ENCODE measurements around the gene GPD1L.

Gene GPD1L

DNA sequence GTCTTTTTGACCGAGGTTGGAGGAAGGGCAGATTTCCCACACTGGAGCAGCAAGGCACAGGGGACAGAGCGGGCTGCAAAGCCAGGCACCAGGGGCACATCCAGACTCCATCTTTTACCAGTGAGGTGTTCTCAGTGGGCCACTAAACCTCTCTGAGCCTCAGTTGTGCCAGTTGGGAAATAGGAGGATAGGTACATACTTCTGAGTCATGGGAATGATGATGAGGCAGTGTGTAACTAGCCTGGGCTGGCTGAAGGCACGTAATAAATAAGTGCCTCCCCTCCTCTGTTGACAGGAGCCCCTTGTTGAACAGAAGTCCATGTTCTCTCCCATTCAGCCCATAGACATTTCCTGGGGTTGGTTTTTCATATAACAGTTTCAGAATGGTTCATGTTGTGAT, 48.7 kb downstream of the GPD1L start:
- no peak overlapping the region for H3K27ac ChIP-seq
- no peak for TF ChIP-seq ZFX (IDR thresholded peaks at IDR 0.05)
- TF ChIP-seq, protein P1, sequence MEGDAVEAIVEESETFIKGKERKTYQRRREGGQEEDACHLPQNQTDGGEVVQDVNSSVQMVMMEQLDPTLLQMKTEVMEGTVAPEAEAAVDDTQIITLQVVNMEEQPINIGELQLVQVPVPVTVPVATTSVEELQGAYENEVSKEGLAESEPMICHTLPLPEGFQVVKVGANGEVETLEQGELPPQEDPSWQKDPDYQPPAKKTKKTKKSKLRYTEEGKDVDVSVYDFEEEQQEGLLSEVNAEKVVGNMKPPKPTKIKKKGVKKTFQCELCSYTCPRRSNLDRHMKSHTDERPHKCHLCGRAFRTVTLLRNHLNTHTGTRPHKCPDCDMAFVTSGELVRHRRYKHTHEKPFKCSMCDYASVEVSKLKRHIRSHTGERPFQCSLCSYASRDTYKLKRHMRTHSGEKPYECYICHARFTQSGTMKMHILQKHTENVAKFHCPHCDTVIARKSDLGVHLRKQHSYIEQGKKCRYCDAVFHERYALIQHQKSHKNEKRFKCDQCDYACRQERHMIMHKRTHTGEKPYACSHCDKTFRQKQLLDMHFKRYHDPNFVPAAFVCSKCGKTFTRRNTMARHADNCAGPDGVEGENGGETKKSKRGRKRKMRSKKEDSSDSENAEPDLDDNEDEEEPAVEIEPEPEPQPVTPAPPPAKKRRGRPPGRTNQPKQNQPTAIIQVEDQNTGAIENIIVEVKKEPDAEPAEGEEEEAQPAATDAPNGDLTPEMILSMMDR (conservative IDR thresholded peaks at IDR 0.05) = no peak

DNA sequence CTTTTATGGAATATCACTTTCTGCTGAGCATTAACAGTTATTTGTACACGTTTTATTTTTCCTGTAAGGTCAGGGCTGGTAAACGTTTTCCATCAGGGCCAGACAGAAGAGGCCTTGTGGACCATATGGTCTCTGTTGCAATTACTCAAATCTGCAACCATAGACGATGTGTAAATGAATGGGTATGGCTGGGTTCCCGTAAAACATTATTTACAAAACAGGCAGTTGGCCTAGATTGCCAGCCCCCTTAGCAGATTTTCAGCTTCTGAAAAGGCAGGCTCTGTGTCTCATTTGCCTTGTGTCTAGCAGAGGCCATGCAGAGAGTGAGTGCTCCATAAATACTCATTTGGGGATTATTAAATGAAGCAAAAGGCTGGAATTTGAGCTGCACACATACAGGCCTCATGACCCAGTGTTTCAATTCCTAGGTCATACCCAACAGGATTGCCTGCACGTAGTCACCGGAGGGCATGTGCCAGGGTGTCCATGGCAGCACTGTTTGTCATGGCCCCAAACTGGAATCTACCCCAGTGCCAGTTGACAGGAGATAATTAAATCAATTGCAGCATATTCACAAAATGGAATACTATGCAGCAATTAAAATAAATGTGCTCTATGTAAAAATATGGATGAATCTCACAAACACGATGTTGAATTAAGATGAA, 51.3 kb downstream of the GPD1L start:
- TF ChIP-seq, protein P1 (conservative IDR thresholded peaks at IDR 0.05) = no peak
- no peak for TF ChIP-seq ZFX (IDR thresholded peaks at IDR 0.05)
- H3K27ac ChIP-seq = no peak overlapping the region

DNA sequence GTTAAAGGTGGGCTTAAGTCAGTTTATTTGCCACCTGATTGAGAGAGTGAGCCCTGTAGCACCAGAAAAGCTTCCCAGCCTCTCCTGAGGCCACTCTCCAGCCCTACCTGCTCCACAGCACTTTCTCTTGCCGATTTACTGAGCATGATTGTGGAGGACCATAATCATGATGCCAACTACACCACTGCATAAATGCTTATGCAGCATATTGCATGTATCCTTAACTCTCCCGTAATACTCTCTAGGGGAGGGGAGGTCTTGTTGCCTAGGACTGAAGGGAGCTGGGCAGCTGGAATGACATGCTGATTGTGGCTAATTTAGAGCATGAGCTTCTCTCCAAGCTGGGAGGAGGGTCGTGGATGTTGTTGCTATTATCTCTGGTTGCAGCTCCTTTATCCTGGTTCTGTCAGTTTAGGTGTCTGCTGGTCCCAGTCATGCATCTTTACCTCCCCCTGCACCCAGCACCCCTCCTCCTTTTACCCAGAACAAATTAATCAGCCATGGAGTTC, 54.3 kb downstream of the GPD1L start:
- no peak overlapping the region for H3K27ac ChIP-seq
- no peak for TF ChIP-seq ZFX (IDR thresholded peaks at IDR 0.05)
- TF ChIP-seq, protein P1 (conservative IDR thresholded peaks at IDR 0.05) = no peak

DNA sequence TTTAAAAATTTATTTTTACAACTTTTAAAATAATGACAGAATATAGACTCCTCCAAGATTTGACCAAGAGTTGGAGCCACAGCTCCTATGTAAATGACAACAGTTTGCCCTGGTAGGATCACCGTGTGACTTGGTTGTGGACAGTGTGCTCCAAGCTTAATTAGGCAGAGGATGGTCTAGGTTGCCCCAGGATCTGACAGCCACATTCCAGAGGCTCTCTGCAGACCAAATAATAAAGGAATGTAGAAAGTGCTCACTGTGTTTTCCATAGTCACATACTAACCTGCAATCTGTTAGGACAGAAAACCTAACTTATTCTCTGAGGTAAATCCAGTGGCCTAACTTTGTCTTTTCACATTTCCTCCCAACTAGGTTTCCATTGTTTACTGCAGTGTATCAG, 59.0 kb downstream of the GPD1L start:
- TF ChIP-seq ZFX (IDR thresholded peaks at IDR 0.05) = no peak
- H3K27ac ChIP-seq = no peak overlapping the region

DNA sequence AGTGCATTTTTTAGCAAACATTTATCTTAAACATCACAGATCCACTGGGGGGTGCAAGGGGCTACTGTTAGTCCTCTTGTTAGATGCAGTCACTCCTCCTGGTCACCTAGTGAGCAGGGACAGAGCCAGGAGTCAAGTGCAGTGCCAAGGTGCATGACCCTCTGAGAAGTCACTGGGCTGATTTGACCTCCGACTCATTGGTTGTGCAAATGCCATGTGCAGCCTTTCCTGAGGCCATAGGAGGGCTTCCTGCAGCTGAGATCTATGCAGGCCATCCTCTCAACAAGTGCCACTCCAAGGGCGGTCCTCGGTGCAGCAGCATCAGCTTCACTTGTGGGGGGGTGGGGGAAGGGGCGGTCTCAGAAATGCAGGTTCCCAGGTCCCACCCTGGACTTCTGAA, 60.2 kb downstream of the GPD1L start:
- H3K27ac ChIP-seq = no peak overlapping the region
- TF ChIP-seq ZFX (IDR thresholded peaks at IDR 0.05) = no peak
- TF ChIP-seq, protein P1 (conservative IDR thresholded peaks at IDR 0.05) = no peak

DNA sequence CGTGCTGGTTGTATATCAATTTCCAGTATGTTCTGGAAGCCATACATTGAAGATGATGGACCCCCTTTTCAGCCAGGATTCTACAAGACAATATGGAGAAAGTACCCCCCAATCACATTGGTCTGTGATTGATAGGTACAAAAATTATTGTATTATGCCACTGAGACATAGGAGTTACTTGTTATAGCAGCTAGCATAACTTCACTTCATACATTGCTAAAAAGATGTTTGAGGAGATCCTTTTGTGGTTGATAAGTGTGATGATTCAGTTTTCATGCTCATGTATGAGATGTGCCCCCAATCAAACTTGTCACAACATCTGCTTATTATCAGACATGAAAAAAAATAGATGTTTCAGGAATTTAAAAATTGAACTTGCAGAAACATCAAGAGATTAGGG, 66.0 kb downstream of the GPD1L start:
- TF ChIP-seq, protein P1 (conservative IDR thresholded peaks at IDR 0.05) = no peak
- no peak for TF ChIP-seq ZFX (IDR thresholded peaks at IDR 0.05)

DNA sequence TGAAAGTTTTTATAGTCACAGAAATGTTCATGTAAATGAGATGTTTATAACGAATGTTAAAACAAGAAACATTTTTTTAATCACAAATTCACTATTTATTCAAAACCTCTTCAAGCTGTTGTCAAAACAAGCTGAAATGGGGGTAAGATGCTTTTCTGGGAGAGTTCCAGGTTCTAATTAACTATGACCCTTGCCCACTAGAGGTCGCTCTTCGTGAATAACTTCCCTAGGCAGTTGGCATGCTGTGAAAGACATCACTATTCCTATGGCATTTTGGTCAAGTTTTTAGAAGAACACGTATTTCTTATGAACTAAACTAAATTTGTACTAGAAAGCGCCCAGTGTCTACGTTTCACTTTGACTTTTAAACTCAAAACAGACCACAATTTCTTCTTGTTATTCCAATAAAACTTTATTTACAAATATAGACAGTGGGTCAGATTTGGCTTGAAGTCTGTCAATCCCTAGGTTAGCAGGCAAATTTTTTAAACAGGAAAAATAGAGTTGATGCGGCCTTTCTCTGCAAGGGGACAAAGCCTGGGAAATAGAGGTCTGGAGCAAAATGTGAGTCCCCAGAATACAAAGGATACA, 69.3 kb downstream of the GPD1L start:
- no peak for TF ChIP-seq ZFX (IDR thresholded peaks at IDR 0.05)
- TF ChIP-seq, protein P1 (conservative IDR thresholded peaks at IDR 0.05) = peak; percentile 82
- no peak overlapping the region for H3K27ac ChIP-seq

More for the DNA sequence above, 66.0 kb downstream of the GPD1L start:
- no peak overlapping the region for H3K27ac ChIP-seq

All from C4-2B (cell line).